Panc1 (cell line): ENCODE results near the gene MAP7. TPM values are rescaled to one million over a fixed set of nuclear protein-coding genes. Genes with fewer than 3 reads are reported as not detected.

ENCODE experiments used
- ATAC-seq: fragments of 200-7000 bp; cut with Tn5 transposase; 2 replicates; pipeline ENCODE4 v1.9.1; 2020; ENCODE audit warnings: mild to moderate bottlenecking, moderate library complexity
- BruUV-seq: library from RNA; stranded (reverse); fragments of 400-500 nt; replicated peaks from 2 replicates; lab custom pipeline; 2021; lab: Mats Ljungman, UMichigan
- CTCF ChIA-PET: fragments of 300-600 bp; sonication (Branson Sonifier 250); formaldehyde crosslinking; loops from one replicate; lab custom pipeline; 2022; ENCODE audit warnings: antibody characterized with exemption; lab: Charles Lee
- POLR2A ChIA-PET: fragments of 300-600 bp; sonication (Branson Sonifier 250); formaldehyde crosslinking; loops from one replicate; lab custom pipeline; 2022; ENCODE audit warnings: antibody characterized with exemption; lab: Charles Lee
- DNase-seq: peaks from one replicate; pipeline ENCODE4 v3.0.0-alpha.2; 2010; ENCODE audit warnings: low read depth, low spot score
- H3K27ac ChIP-seq: 2 replicates; pipeline ENCODE4 v1.5.1; 2011; ENCODE audit warnings: mild to moderate bottlenecking, low read length, inconsistent platforms
- H3K27me3 ChIP-seq: fragments of 200-500 bp; sonication (Bioruptor generic); 2 replicates; pipeline ENCODE4 v1.6.0; 2014; ENCODE audit warnings: low read length, inconsistent platforms; ENCODE audit not compliant: control insufficient read depth, insufficient read depth
- H3K36me3 ChIP-seq: fragments of 200-500 bp; sonication (Bioruptor generic); 2 replicates; pipeline ENCODE4 v1.5.1; 2014; ENCODE audit warnings: inconsistent platforms, mild to moderate bottlenecking, low read length, moderate library complexity; ENCODE audit not compliant: control insufficient read depth, insufficient read depth
- H3K4me1 ChIP-seq: 2 replicates; pipeline ENCODE4 v1.5.1; 2011; ENCODE audit warnings: inconsistent platforms, mild to moderate bottlenecking, low read length, moderate library complexity; ENCODE audit not compliant: control insufficient read depth, insufficient read depth
- H3K4me3 ChIP-seq, 2 experiments: 2 replicates each; pipeline ENCODE4 v1.5.1; 2011 to 2012; ENCODE audit warnings: low read depth in 2 of 2, low read length in 2 of 2, mild to moderate bottlenecking in 2 of 2, inconsistent platforms in 1 of 2, moderate library complexity in 1 of 2
- H3K9me3 ChIP-seq: fragments of 200-500 bp; sonication (Bioruptor generic); 2 replicates; pipeline ENCODE4 v1.5.1; 2014; ENCODE audit warnings: low read depth, mild to moderate bottlenecking, inconsistent platforms, low read length, moderate library complexity; ENCODE audit not compliant: control insufficient read depth, insufficient read depth
- CTCF ChIP-seq: fragments of 450-650 bp; IDR thresholded peaks from 2 replicates; pipeline ENCODE4 v1.5.1; 2017; ENCODE audit warnings: mild to moderate bottlenecking
- POLR2AphosphoS5 ChIP-seq: IDR thresholded peaks from 2 replicates; pipeline ENCODE4 v1.6.1; 2012; ENCODE audit warnings: mild to moderate bottlenecking, low read depth, low read length, moderate library complexity
- REST ChIP-seq, 2 experiments: IDR thresholded peaks; 2 replicates each; pipeline ENCODE4 v1.6.1; 2011 to 2012; ENCODE audit warnings: low read depth in 2 of 2, control low read depth in 1 of 2, low read length in 1 of 2, mild to moderate bottlenecking in 1 of 2, moderate library complexity in 1 of 2; ENCODE audit not compliant: insufficient read depth in 1 of 2
- SIN3A ChIP-seq: IDR thresholded peaks from 2 replicates; pipeline ENCODE4 v1.6.1; 2012; ENCODE audit warnings: low read depth, mild to moderate bottlenecking, low read length, moderate library complexity, borderline replicate concordance; ENCODE audit not compliant: insufficient read depth
- TCF7L2 ChIP-seq: IDR thresholded peaks from 2 replicates; pipeline ENCODE4 v1.6.1; 2011; ENCODE audit warnings: mild to moderate bottlenecking, low read depth, low read length, inconsistent platforms
- in situ Hi-C: cut with HindIII; loops from 2 replicates; pipeline ENCODE4 v1.10.0; 2016; ENCODE audit warnings: low sequenced_read_pairs, low pct_unique_long_range_greater_than_20kb
- intact Hi-C: fragments of 100-400 bp; cut with micrococcal nuclease; formaldehyde crosslinking; loops from one replicate; pipeline ENCODE4 v1.10.0; 2022; ENCODE audit not compliant: unreplicated experiment
- total RNA-seq: library from RNA; stranded (reverse); gene quantifications from one replicate; pipeline ENCODE4 v1.2.1, GENCODE V29; 2021; ENCODE audit not compliant: unreplicated experiment

Gene MAP7
- total RNA-seq, 1 experiment from 2014 or later, result 1.8 TPM

- ATAC-seq, result no peak
- H3K27ac ChIP-seq, result no peak overlapping the region
- no peak overlapping the region for H3K4me3 ChIP-seq
- ChIA-PET CTCF (no interaction called here), POLR2A (interaction anchor here (0.6 kb wide), 1 partner anchor 43 kb away, joined by 6 read pairs; no protein-coding TSS in a partner anchor)
- no peaks in the 10 kb centered on the region for H3K27me3 ChIP-seq
- no peaks in the 10 kb centered on the region for H3K9me3 ChIP-seq
- DNase-seq, result no peak
- BruUV-seq, result no TSS peak
- no peaks in the 10 kb centered on the region for H3K4me1 ChIP-seq
- H3K36me3 ChIP-seq, result no peaks in the 10 kb centered on the region
- TF ChIP-seq POLR2AphosphoS5, result no peak
- no peak for TF ChIP-seq CTCF
- in situ Hi-C loops, result no loop called here
- intact Hi-C loops, result no loop called here
Measured at GRCh38 chr6:136465766-136466303, 84.4 kb downstream of the MAP7 start.

- no TSS peak for BruUV-seq
- intact Hi-C loops, result no loop called here
- no peaks in the 10 kb centered on the region for H3K4me1 ChIP-seq
- in situ Hi-C loops, result no loop called here
- H3K9me3 ChIP-seq, result no peaks in the 10 kb centered on the region
- ChIA-PET POLR2A (no interaction called here), CTCF (no interaction called here)
- DNase-seq (no peak), ATAC-seq (no peak)
- H3K4me3 ChIP-seq, result no peak overlapping the region
- H3K36me3 ChIP-seq, result no peaks in the 10 kb centered on the region
- no peak for TF ChIP-seq SIN3A
- no peak for TF ChIP-seq REST (IDR thresholded peaks at IDR 0.05; ENCODE audit: insufficient read depth in 1 of 2, low read depth in 2 of 2, low read length in 1 of 2)
- no peak for TF ChIP-seq TCF7L2
- TF ChIP-seq CTCF, result no peak
- H3K27ac ChIP-seq, result no peak overlapping the region
- H3K27me3 ChIP-seq, result no peaks in the 10 kb centered on the region
Measured at GRCh38 chr6:136464874-136465273, 85.3 kb downstream of the MAP7 start.
